ENCODE data around the gene RNF150.

The RNF150 gene

GRCh38 chr4:141120036-141120593, 13.2 kb downstream of the RNF150 start:
- H3K4me1 ChIP-seq (ENCODE audit: insufficient read depth, insufficient read length): no peaks in the 10 kb centered on the region
- H3K27me3 ChIP-seq (ENCODE audit: insufficient read depth, insufficient read length): no peaks in the 10 kb centered on the region
- H3K4me3 ChIP-seq (ENCODE audit: insufficient read length, low read depth): no peak overlapping the region
- no peaks in the 10 kb centered on the region for H3K36me3 ChIP-seq (ENCODE audit: insufficient read depth, insufficient read length, low read length)
- no peak for TF ChIP-seq YY1 (IDR thresholded peaks at IDR 0.05; ENCODE audit: insufficient read depth, insufficient read length)
- TF ChIP-seq SUZ12 (IDR thresholded peaks at IDR 0.05; ENCODE audit: extremely low read depth, insufficient read depth, insufficient read length): no peak
- TF ChIP-seq ZNF274 (IDR thresholded peaks at IDR 0.05; ENCODE audit: low read depth, low read length): no peak
- no peak overlapping the region for H3K9ac ChIP-seq (ENCODE audit: insufficient read length, low read depth)
- H3K9me3 ChIP-seq (ENCODE audit: insufficient read depth, low read length): no peaks in the 10 kb centered on the region
- no peak for DNase-seq (ENCODE audit: low read depth, low spot score)

DNA sequence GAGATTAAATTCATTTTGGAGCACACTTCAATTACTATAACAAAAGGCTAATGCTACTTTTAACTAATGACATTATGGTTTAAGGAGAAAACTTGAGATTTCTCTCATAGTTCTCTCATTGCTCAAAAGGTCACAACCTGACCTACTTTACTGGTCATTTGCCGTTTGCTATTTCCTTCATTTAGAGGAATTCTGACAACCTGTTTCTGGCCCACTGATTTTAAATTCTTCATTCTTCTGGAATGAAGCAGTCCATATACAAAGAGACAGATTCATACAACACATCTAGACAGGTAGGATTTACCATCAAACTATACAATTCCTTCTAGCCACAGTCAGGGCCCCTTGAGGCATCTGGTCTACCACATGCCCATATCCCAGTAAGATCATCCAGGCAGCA, 14.2 kb downstream of the RNF150 start:
- Histone ChIP-seq H3K36me3 (ENCODE audit: insufficient read depth, insufficient read length, low read length) (no peaks in the 10 kb centered on the region), H3K9ac (ENCODE audit: insufficient read length, low read depth) (no peak overlapping the region), H3K9me3 (ENCODE audit: insufficient read depth, low read length) (no peaks in the 10 kb centered on the region), H3K27me3 (ENCODE audit: insufficient read depth, insufficient read length) (no peaks in the 10 kb centered on the region), H3K4me1 (ENCODE audit: insufficient read depth, insufficient read length) (no peaks in the 10 kb centered on the region), H3K4me3 (ENCODE audit: insufficient read length, low read depth) (no peak overlapping the region)
- TF ChIP-seq SUZ12 (IDR thresholded peaks at IDR 0.05; ENCODE audit: extremely low read depth, insufficient read depth, insufficient read length) (no peak), YY1 (IDR thresholded peaks at IDR 0.05; ENCODE audit: insufficient read depth, insufficient read length) (no peak), ZNF274 (IDR thresholded peaks at IDR 0.05; ENCODE audit: low read depth, low read length) (no peak)
- no peak for DNase-seq (ENCODE audit: low read depth, low spot score)

DNA sequence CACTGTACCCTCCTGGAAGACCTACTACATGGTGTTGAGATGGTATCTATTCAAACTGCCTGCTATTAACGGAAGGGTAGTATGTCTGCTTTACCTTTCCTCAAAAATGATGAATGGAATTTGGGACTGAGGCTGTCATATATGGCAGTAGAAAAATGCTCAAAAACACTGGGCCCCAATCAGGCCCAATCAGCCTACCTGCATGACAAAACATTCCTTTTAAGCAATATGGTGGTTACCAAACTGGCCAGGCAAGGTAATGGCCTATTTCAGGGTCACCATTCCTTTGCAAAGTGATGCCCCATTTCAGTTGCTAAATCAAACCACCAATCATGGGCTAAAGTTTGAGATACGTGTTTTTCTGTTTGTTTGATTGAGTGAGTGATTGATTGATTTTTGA, 14.9 kb downstream of the RNF150 start:
- TF ChIP-seq ZNF274 (IDR thresholded peaks at IDR 0.05; ENCODE audit: low read depth, low read length): no peak

DNA sequence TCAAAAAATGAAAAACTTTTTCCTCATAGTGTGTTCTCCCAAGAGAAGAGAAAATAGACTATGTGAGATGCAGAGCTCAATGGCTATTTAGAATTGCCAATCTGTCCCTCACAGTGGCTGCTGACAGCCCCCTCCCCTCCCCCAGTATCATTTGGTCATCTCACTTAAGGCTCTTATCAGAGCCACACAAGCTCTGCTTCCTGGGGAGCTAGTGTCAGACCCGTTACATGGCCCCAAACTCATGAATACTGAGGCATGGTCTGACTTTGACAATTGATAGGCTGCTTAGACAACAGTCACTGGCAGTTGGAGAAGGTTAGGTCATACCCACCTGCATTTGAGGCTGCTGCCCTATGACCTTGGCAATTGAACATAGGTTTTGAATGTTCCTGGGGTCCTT, 15.3 kb downstream of the RNF150 start:
- Histone ChIP-seq H3K36me3 (ENCODE audit: insufficient read depth, insufficient read length, low read length) (no peaks in the 10 kb centered on the region), H3K27me3 (ENCODE audit: insufficient read depth, insufficient read length) (no peaks in the 10 kb centered on the region), H3K4me1 (ENCODE audit: insufficient read depth, insufficient read length) (no peaks in the 10 kb centered on the region), H3K9me3 (ENCODE audit: insufficient read depth, low read length) (no peaks in the 10 kb centered on the region), H3K9ac (ENCODE audit: insufficient read length, low read depth) (no peak overlapping the region), H3K4me3 (ENCODE audit: insufficient read length, low read depth) (no peak overlapping the region)
- TF ChIP-seq YY1 (IDR thresholded peaks at IDR 0.05; ENCODE audit: insufficient read depth, insufficient read length): no peak
- no peak for TF ChIP-seq SUZ12 (IDR thresholded peaks at IDR 0.05; ENCODE audit: extremely low read depth, insufficient read depth, insufficient read length)
- TF ChIP-seq ZNF274 (IDR thresholded peaks at IDR 0.05; ENCODE audit: low read depth, low read length): no peak
- DNase-seq (ENCODE audit: low read depth, low spot score): no peak

More for the DNA sequence above, 14.9 kb downstream of the RNF150 start:
- no peaks in the 10 kb centered on the region for H3K36me3 ChIP-seq (ENCODE audit: insufficient read depth, insufficient read length, low read length)
- no peak for DNase-seq (ENCODE audit: low read depth, low spot score)
- H3K9ac ChIP-seq (ENCODE audit: insufficient read length, low read depth): no peak overlapping the region
- H3K4me1 ChIP-seq (ENCODE audit: insufficient read depth, insufficient read length): no peaks in the 10 kb centered on the region
- no peaks in the 10 kb centered on the region for H3K9me3 ChIP-seq (ENCODE audit: insufficient read depth, low read length)
- H3K4me3 ChIP-seq (ENCODE audit: insufficient read length, low read depth): no peak overlapping the region
- H3K27me3 ChIP-seq (ENCODE audit: insufficient read depth, insufficient read length): no peaks in the 10 kb centered on the region

GRCh38 chr4:141109983-141110382, 23.3 kb downstream of the RNF150 start:
- no peak for TF ChIP-seq ZNF274 (IDR thresholded peaks at IDR 0.05; ENCODE audit: low read depth, low read length)
- TF ChIP-seq SUZ12 (IDR thresholded peaks at IDR 0.05; ENCODE audit: extremely low read depth, insufficient read depth, insufficient read length): no peak
- TF ChIP-seq YY1 (IDR thresholded peaks at IDR 0.05; ENCODE audit: insufficient read depth, insufficient read length): no peak
- H3K36me3 ChIP-seq (ENCODE audit: insufficient read depth, insufficient read length, low read length): no peaks in the 10 kb centered on the region
- H3K4me1 ChIP-seq (ENCODE audit: insufficient read depth, insufficient read length): no peaks in the 10 kb centered on the region
- no peaks in the 10 kb centered on the region for H3K27me3 ChIP-seq (ENCODE audit: insufficient read depth, insufficient read length)
- DNase-seq (ENCODE audit: low read depth, low spot score): no peak
- H3K4me3 ChIP-seq (ENCODE audit: insufficient read length, low read depth): no peak overlapping the region
- no peaks in the 10 kb centered on the region for H3K9me3 ChIP-seq (ENCODE audit: insufficient read depth, low read length)
- no peak overlapping the region for H3K9ac ChIP-seq (ENCODE audit: insufficient read length, low read depth)

DNA sequence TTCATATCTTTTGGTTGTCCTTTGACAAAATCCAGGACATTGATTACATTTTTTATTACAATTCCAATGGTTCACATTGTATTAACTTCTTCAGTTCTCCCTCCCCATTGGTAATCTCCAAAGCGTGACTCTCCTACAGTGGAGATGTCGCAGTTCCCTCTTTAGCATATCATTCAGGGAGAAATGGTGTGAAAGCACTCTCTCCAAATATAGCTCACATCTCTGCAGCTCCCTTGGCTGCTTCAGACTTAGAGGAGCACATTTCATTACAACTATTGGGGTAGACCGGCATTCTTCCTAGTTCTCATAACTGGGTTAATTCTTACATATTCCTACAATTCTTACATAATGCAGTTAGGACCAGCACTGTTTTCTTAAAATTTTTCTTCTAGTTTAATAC, 25.3 kb downstream of the RNF150 start:
- no peak for DNase-seq (ENCODE audit: low read depth, low spot score)
- H3K4me3 ChIP-seq (ENCODE audit: insufficient read length, low read depth): no peak overlapping the region
- no peaks in the 10 kb centered on the region for H3K4me1 ChIP-seq (ENCODE audit: insufficient read depth, insufficient read length)
- H3K36me3 ChIP-seq (ENCODE audit: insufficient read depth, insufficient read length, low read length): no peaks in the 10 kb centered on the region
- H3K9ac ChIP-seq (ENCODE audit: insufficient read length, low read depth): no peak overlapping the region
- TF ChIP-seq ZNF274 (IDR thresholded peaks at IDR 0.05; ENCODE audit: low read depth, low read length) (no peak), SUZ12 (IDR thresholded peaks at IDR 0.05; ENCODE audit: extremely low read depth, insufficient read depth, insufficient read length) (no peak), YY1 (IDR thresholded peaks at IDR 0.05; ENCODE audit: insufficient read depth, insufficient read length) (no peak)
- no peaks in the 10 kb centered on the region for H3K9me3 ChIP-seq (ENCODE audit: insufficient read depth, low read length)
- no peaks in the 10 kb centered on the region for H3K27me3 ChIP-seq (ENCODE audit: insufficient read depth, insufficient read length)

DNA sequence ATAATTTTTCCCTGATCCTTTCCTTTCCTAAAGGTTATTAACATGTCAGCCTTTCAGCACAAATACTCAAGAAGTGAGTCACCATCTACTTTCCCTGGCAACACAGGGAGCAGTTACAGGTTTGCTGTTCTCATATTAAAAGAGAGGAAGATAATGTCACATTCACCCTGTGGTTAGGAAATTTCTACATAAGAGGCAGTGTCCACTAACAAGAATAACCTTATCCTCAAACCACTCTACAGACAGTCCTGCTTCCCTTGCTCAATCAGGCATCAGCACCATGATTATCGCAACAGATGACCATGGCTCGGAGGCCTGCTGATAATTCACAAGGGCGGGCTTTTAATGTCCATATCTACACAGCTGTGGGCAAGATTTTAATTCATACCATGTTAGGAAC, 30.9 kb downstream of the RNF150 start:
- TF ChIP-seq ZNF274 (IDR thresholded peaks at IDR 0.05; ENCODE audit: low read depth, low read length) (no peak), YY1 (IDR thresholded peaks at IDR 0.05; ENCODE audit: insufficient read depth, insufficient read length) (no peak), SUZ12 (IDR thresholded peaks at IDR 0.05; ENCODE audit: extremely low read depth, insufficient read depth, insufficient read length) (no peak)
- Histone ChIP-seq H3K9ac (ENCODE audit: insufficient read length, low read depth) (no peak overlapping the region), H3K9me3 (ENCODE audit: insufficient read depth, low read length) (no peaks in the 10 kb centered on the region), H3K4me3 (ENCODE audit: insufficient read length, low read depth) (no peak overlapping the region), H3K27me3 (ENCODE audit: insufficient read depth, insufficient read length) (no peaks in the 10 kb centered on the region), H3K36me3 (ENCODE audit: insufficient read depth, insufficient read length, low read length) (no peaks in the 10 kb centered on the region), H3K4me1 (ENCODE audit: insufficient read depth, insufficient read length) (no peaks in the 10 kb centered on the region)
- DNase-seq (ENCODE audit: low read depth, low spot score): no peak

Measured in NT2/D1 (cell line).